ENCODE results near the gene SPATA13. TPM values are rescaled to one million over a fixed set of nuclear protein-coding genes. Genes with fewer than 3 reads are reported as not detected.

The SPATA13 gene
- total RNA-seq, 4 donors from 2014 or later, result 20.0 to 47.4 (median 27.6) TPM

DNA sequence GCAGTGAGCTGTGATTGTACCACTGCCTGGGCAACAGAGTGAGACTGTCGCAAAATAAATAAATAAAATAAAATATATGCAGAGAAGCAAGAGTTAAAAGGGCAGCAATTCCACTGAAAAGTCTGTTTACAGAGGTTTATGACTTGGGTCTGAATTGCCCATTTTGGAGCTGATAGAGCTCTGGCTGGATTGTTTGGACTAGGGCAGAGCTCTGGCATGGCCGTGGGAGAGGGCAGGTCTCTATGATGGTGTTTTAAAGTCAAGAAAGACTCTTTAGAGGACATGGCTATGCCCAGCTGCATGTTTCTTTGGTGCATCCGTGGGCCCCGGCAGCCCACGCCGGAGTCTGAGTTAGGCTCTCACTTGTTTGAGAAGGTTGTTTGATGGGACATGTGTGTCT lies 84.3 kb downstream of the SPATA13 start:
- H3K27ac ChIP-seq, result no peak overlapping the region
- H3K4me3 ChIP-seq, result no peak overlapping the region
- H3K36me3 ChIP-seq, result no peaks in the 10 kb centered on the region
- no peaks in the 10 kb centered on the region for H3K9me3 ChIP-seq
- intact Hi-C loops (cut with DNase I; ENCODE audit: low total_unique reads), result no loop called here
- H3K27me3 ChIP-seq, result no peaks in the 10 kb centered on the region
- no peaks in the 10 kb centered on the region for H3K4me1 ChIP-seq
- TF ChIP-seq POLR2A (IDR thresholded peaks at IDR 0.05) (no peak), CTCF (IDR thresholded peaks at IDR 0.05) (no peak)
- no peak for DNase-seq

- Histone ChIP-seq H3K27me3 (no peaks in the 10 kb centered on the region), H3K4me1 (no peaks in the 10 kb centered on the region), H3K36me3 (no peaks in the 10 kb centered on the region), H3K9me3 (no peaks in the 10 kb centered on the region), H3K27ac (no peak overlapping the region), H3K4me3 (no peak overlapping the region)
- TF ChIP-seq POLR2A (IDR thresholded peaks at IDR 0.05), result no peak
- TF ChIP-seq CTCF (IDR thresholded peaks at IDR 0.05), result no peak
- no peak for DNase-seq
- intact Hi-C loops (cut with DNase I; ENCODE audit: low total_unique reads), result no loop called here
These were observed 86.5 kb downstream of the SPATA13 start for GRCh38 chr13:24247016-24247415.

GRCh38 chr13:24249624-24250023 lies 89.1 kb downstream of the SPATA13 start:
- no peak overlapping the region for H3K27ac ChIP-seq
- no peaks in the 10 kb centered on the region for H3K4me1 ChIP-seq
- no peaks in the 10 kb centered on the region for H3K36me3 ChIP-seq
- TF ChIP-seq POLR2A (IDR thresholded peaks at IDR 0.05) (no peak), CTCF (IDR thresholded peaks at IDR 0.05) (no peak)
- no peaks in the 10 kb centered on the region for H3K27me3 ChIP-seq
- no peak overlapping the region for H3K4me3 ChIP-seq
- DNase-seq, result no peak
- intact Hi-C loops (cut with DNase I; ENCODE audit: low total_unique reads), result no loop called here
- H3K9me3 ChIP-seq, result no peaks in the 10 kb centered on the region

DNA sequence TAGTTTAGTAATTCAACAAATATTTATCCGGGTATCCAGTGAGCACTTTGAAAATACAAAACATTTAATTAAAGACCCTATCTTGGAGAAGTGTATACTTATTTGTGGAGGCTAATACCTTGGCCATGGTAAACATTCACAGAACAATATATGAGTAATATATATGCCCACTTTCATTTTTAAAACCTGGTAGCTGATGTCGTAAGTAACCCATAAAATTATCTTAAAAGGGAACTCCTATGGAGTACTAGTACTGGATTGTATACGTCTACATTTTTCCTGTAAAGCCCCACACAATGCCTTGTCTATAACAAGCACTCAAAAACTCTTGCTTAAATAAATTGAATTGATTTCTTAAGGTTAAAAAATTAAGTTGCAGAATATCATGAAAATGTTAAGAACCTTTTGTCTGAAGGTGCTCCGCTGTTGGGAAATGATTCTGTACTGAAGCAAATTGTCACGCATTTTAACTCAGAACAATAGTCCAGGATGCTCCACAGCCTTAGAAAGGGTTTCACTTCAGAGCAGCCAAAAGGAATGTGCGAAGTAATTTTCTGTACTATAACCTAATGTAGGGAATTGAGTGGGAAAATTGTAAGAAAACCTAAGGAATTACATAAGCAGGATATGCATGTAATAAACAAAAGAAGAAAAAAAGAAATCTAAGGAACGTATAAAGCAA lies 90.0 kb downstream of the SPATA13 start:
- Histone ChIP-seq H3K4me1 (no peaks in the 10 kb centered on the region), H3K36me3 (no peaks in the 10 kb centered on the region), H3K27ac (no peak overlapping the region), H3K9me3 (no peaks in the 10 kb centered on the region), H3K27me3 (no peaks in the 10 kb centered on the region), H3K4me3 (no peak overlapping the region)
- TF ChIP-seq CTCF (IDR thresholded peaks at IDR 0.05), result no peak
- TF ChIP-seq POLR2A (IDR thresholded peaks at IDR 0.05), result no peak
- intact Hi-C loops (cut with DNase I; ENCODE audit: low total_unique reads), result no loop called here
- DNase-seq, result no peak

DNA sequence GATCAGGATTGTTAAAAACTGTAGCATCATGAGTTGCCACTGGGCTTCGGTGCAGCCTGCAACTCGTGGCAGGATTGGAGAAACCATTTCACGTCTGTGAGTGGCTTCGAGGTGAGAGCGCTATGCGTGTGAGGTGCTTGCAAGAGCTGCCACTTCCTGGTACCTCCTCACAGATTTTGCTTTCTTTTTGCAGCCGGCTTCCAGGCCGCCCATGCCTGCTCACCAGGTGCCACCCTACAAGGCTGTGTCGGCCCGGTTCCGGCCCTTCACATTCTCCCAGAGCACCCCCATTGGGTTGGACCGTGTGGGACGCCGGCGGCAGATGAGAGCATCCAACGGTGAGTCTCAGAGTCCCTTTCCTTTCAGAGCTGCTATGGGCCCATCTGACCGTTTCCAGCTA lies 91.0 kb downstream of the SPATA13 start:
- no peaks in the 10 kb centered on the region for H3K27me3 ChIP-seq
- H3K36me3 ChIP-seq, result no peaks in the 10 kb centered on the region
- no peak overlapping the region for H3K27ac ChIP-seq
- intact Hi-C loops (cut with DNase I; ENCODE audit: low total_unique reads), result no loop called here
- DNase-seq, result no peak
- H3K4me3 ChIP-seq, result no peak overlapping the region
- no peaks in the 10 kb centered on the region for H3K9me3 ChIP-seq
- H3K4me1 ChIP-seq, result no peaks in the 10 kb centered on the region
- no peak for TF ChIP-seq POLR2A (IDR thresholded peaks at IDR 0.05)
- no peak for TF ChIP-seq CTCF (IDR thresholded peaks at IDR 0.05)

Measured in uterus (tissue), 4 donors.